GM10248 (cell line): Measurements from ENCODE around the gene FUT8.

Experiments used
- CTCF ChIA-PET: fragments of 300-600 bp; sonication (Branson Sonifier 250); formaldehyde crosslinking; extraction: SDS; loops from one replicate; lab custom pipeline; 2021; ENCODE audit warnings: antibody characterized with exemption; lab: Yijun Ruan, JAX
- POLR2A ChIA-PET: fragments of 350-650 bp; sonication (Branson Sonifier 250); formaldehyde crosslinking; extraction: SDS; loops from one replicate; lab custom pipeline; 2020; ENCODE audit warnings: antibody characterized with exemption; lab: Yijun Ruan, JAX
- DNase-seq: peaks from one replicate; pipeline ENCODE4 v3.0.0; 2012; ENCODE audit errors: extremely low spot score
- CTCF ChIP-seq: IDR thresholded peaks from 2 replicates; pipeline ENCODE4 v1.5.1; 2012; ENCODE audit warnings: mild to moderate bottlenecking, low read depth; ENCODE audit errors: extremely low read depth, missing control alignments, control extremely low read depth

Gene FUT8

GRCh38 chr14:65438266-65438933, 25.9 kb downstream of the FUT8 start:
- ChIA-PET POLR2A (no interaction called here), CTCF (interaction anchor here (1.0 to 1.7 kb wide), 8 partner anchors 9 to 62 kb away, joined by 3 to 7 read pairs (median 3); no protein-coding TSS in a partner anchor)
- no peak for DNase-seq
- TF ChIP-seq CTCF = no peak

DNA sequence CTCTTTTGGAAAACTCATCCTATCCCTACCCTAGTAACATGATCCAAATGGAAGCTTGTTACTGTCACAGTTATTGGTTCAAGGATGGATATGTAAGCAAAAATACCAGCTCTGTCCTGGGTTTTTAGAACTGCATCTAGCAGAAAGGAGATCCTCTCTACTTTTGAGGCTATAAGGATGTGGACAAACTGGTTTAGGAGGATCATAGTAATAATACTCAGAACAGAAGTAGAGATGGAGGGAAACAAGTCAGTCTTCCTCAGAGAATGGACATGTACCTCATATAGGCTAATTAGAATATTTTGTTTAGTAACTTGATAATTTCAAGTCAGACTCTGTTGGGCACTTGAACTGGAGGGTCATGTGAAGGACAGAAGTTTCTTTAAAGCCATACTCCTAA, 26.6 kb downstream of the FUT8 start:
- TF ChIP-seq CTCF = no peak
- POLR2A ChIA-PET = no interaction called here
- no peak for DNase-seq
- CTCF ChIA-PET = interaction anchor here (1.1 to 1.7 kb wide), 6 partner anchors 9 to 61 kb away, joined by 3 to 7 read pairs (median 4); no protein-coding TSS in a partner anchor

DNA sequence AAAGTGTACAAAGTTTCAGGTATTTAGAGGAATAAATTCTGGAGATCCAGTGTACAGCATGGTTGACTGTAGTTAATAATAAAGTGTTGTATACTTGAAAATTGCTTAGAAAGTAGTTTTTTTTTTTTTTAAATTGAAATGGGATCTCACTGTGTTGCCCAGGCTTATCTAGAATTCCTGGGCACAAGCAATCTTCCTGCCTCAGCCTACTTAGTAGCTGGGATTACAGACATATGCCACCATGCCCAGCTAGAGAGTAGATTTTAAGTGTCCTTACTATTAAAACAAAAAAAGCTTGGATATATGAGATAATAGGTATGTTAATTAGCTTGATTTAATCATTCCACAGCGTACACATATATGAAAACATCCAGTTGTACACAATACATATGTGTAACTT, 27.7 kb downstream of the FUT8 start:
- no peak for DNase-seq
- CTCF ChIA-PET = interaction anchor here (0.9 to 1.6 kb wide), 4 partner anchors 8 to 206 kb away, joined by 3 to 4 read pairs (median 3); partner anchors contain the start of gene FUT8
- POLR2A ChIA-PET = no interaction called here

DNA sequence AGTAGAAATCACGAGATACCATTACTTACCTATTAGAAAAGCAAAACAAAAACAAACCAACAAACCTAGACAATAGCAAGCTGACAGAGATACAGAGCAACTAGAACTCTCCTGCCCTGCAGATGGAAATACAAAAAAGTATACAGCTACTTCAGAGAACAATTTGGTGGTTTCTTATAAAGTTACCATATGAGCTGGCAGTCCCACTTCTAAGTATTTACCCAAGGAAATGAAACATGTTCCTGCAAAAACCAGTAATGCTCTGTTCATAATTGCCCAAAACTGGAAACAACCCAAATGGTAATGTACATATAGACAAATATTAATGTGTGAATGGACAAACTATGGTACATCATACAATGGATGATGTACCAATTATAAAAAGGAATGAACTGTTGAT, 31.7 kb downstream of the FUT8 start:
- no peak for DNase-seq
- no peak for TF ChIP-seq CTCF
- POLR2A ChIA-PET = no interaction called here
- CTCF ChIA-PET = interaction anchor here (0.9 to 2.3 kb wide), 5 partner anchors 10 to 380 kb away, joined by 3 to 8 read pairs (median 5); no protein-coding TSS in a partner anchor

More for the DNA sequence above, 27.7 kb downstream of the FUT8 start:
- TF ChIP-seq CTCF = no peak

DNA sequence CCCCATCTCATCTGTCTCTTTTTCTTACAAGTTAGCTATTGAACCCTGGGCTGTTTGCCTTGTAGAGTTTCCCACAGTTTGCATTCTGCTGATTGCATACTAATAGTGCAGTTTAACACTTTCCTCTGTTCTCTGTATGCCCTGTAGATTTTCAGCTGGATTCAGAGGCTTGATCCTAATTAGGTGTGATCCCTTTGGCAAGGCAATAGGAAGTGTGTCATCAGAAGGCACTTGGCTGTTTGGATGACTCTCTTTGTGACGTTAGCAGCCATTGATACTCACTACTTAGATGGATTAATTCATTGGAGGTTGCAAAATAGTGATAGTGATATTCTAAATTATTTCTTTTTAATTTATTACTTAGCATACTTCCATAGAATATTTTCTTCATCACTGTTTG, 33.6 kb downstream of the FUT8 start:
- POLR2A ChIA-PET = no interaction called here
- CTCF ChIA-PET = interaction anchor here (1.2 to 2.0 kb wide), 3 partner anchors 11 to 379 kb away, joined by 3 to 6 read pairs (median 4); no protein-coding TSS in a partner anchor
- TF ChIP-seq CTCF = no peak
- DNase-seq = no peak

- no peak for TF ChIP-seq CTCF
- ChIA-PET CTCF (interaction anchor here (0.7 to 1.5 kb wide), 4 partner anchors 11 to 39 kb away, joined by 3 to 5 read pairs (median 3); no protein-coding TSS in a partner anchor), POLR2A (no interaction called here)
- DNase-seq = no peak
These were observed 37.1 kb downstream of the FUT8 start for GRCh38 chr14:65449647-65450046.
